Activated T-helper 17 cell treated with anti-CD3 and anti-CD28 coated beads, Interleukin-2, amount 50 U/mL, for 72 hours (primary cell): ENCODE measurements around the gene ZBTB7A. TPM values are rescaled to one million over a fixed set of nuclear protein-coding genes. Genes with fewer than 3 reads are reported as not detected.

ENCODE experiments used
- ATAC-seq: fragments of 150-1000 bp; cut with Tn5 transposase; replicated peaks from 2 replicates; pipeline ENCODE4 v1.10.0; 2021; ENCODE audit warnings: mild to moderate bottlenecking, moderate library complexity
- H3K27ac Mint-ChIP-seq: one replicate; pipeline ENCODE4 v1.8.0; 2022; ENCODE audit warnings: mixed read lengths
- H3K27me3 Mint-ChIP-seq: one replicate; pipeline ENCODE4 v1.8.0; 2022; ENCODE audit warnings: mixed read lengths
- H3K36me3 Mint-ChIP-seq: one replicate; pipeline ENCODE4 v1.8.0; 2022; ENCODE audit warnings: low read depth, mild to moderate bottlenecking, mixed read lengths
- H3K4me1 Mint-ChIP-seq: one replicate; pipeline ENCODE4 v1.8.0; 2022; ENCODE audit warnings: mixed read lengths
- H3K4me3 Mint-ChIP-seq: one replicate; pipeline ENCODE4 v1.8.0; 2022; ENCODE audit warnings: mild to moderate bottlenecking, mixed read lengths
- H3K9me3 Mint-ChIP-seq: one replicate; pipeline ENCODE4 v1.8.0; 2022; ENCODE audit warnings: mixed read lengths
- total RNA-seq, 2 donors: library from RNA; stranded (reverse); gene quantifications; one replicate each; pipeline ENCODE4 v1.2.3, GENCODE V29; 2022

The ZBTB7A gene
- total RNA-seq, 2 donors from 2014 or later, result 38.5 to 41.3 TPM

GRCh38 chr19:4057931-4058692 is 8.6 kb downstream of the ZBTB7A start:
- peaks cover 51% of the 10 kb centered on the region for H3K36me3 Mint-ChIP-seq

GRCh38 chr19:4055209-4055552 is 11.5 kb downstream of the ZBTB7A start:
- Mint-ChIP-seq H3K27ac (no peak overlapping the region), H3K36me3 (peaks cover 68% of the 10 kb centered on the region), H3K4me3 (no peak overlapping the region), H3K9me3 (no peaks in the 10 kb centered on the region), H3K4me1 (peaks cover 23% of the 10 kb centered on the region), H3K27me3 (no peaks in the 10 kb centered on the region)
- no peak for ATAC-seq

More at GRCh38 chr19:4057931-4058692, 8.6 kb downstream of the ZBTB7A start:
- Mint-ChIP-seq H3K27me3 (no peaks in the 10 kb centered on the region), H3K4me1 (peaks cover 8% of the 10 kb centered on the region), H3K9me3 (no peaks in the 10 kb centered on the region), H3K27ac (peak overlapping the region; percentile 68), H3K4me3 (peak overlapping the region; percentile 83)
- ATAC-seq, result peak; percentile 74

DNA sequence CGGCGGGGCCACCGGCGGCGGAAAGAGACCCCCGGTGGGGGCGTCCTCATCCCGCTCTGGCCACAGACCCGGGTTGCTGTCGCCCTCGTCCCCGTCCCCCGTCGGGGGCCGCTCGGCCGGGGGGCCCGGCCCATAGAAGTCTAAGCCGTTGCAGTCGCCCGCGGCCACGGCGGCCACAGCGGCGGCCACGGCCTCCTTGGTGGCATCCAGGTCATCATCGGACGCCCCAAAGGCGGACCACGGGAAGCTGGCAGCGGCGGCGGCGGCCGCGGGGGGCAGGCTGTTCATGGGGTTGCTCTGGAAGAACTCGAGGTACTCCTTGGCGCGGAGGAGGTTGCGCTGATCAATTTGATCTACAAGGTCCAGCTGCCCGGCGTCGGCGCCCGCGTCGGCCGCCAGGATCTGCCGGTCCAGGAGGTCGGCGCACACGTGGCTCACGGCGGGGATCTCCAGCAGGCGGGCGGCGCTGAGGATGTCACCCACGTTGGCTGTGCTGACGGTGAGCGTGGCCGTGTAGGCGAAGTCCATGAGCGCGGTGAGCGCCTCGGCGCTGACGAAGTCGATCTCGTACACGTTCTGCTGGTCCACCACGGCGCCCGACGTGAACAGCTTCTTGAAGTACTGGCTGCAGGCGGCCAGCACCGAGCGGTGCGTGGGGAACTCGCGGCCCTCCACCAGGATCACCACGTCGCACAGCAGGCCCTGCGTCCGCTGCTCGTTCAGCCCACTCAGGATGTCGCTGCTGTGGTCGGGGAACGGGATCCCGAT is 12.1 kb downstream of the ZBTB7A start:
- H3K27ac Mint-ChIP-seq, result no peak overlapping the region
- no peaks in the 10 kb centered on the region for H3K9me3 Mint-ChIP-seq
- H3K4me3 Mint-ChIP-seq, result no peak overlapping the region
- H3K36me3 Mint-ChIP-seq, result peaks cover 74% of the 10 kb centered on the region
- H3K4me1 Mint-ChIP-seq, result peaks cover 26% of the 10 kb centered on the region
- no peak for ATAC-seq
- no peaks in the 10 kb centered on the region for H3K27me3 Mint-ChIP-seq

DNA sequence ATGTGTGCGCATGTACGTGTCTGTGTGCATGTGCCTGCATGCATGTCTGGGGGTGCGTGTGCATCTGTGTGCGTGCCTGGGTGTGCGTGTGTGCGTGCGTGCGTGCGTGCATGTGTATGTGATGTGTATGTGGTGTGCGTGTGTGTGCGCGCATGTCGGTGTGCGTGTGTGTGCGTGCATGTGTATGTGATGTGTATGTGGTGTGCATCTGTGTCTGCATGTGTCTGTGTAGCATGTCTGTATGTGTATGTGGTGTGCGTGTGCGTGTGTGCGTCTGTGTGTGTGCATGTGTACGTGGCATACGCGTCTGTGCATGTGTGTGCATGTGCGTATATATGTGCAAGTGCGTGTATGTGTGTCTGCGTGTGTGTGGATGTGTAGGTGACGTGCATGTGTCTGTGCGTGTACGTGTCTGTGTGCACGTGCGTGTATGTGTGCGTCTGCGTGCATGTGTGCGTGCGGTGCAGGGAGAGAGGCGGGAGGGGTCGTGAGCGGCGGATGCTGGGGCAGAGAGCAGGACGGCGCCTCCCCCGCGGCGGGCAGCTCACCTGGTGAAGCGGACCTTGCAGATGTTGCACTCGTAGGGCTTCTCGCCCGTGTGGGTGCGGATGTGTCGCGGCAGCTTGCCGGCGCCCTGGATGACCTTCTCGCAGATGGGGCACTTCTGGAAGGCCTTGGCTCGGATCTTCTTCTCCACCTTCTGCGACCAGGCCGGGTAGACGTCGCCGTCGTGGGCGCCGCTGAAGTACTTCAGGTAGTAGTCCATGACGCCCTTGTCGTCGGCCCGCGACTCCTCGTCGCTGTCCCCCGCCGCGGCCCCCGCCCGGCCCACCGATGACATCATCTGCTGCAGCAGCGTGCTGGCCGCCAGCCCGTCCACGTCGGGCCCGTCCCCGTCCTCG is 13.0 kb downstream of the ZBTB7A start:
- ATAC-seq, result no peak
- Mint-ChIP-seq H3K27ac (no peak overlapping the region), H3K36me3 (peaks cover 83% of the 10 kb centered on the region), H3K9me3 (no peaks in the 10 kb centered on the region), H3K27me3 (no peaks in the 10 kb centered on the region), H3K4me3 (peak overlapping the region; percentile 52), H3K4me1 (peaks cover 28% of the 10 kb centered on the region)

DNA sequence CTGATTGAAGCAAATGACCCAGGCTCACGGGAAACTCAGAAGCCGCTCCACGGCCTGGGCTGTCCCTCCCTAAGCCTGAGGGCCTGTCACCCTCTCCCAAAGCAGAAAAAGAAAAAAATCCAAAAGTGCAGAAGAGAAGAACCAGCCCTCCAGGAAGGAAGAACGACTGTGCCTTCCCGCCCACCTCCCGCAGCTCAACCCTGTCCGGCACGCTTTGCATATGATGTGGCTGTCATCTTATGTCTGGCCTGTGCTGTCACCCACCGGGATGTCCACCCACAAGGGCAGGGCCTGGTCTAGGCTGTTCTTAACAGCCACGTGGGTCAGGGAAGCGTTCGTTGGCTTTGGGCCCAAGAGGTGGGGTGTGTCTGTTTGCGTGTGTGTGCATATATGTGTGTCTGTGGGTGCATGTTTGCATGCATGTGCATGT is 13.7 kb downstream of the ZBTB7A start:
- no peaks in the 10 kb centered on the region for H3K9me3 Mint-ChIP-seq
- no peak for ATAC-seq
- H3K4me3 Mint-ChIP-seq, result peak overlapping the region; percentile 52
- peaks cover 28% of the 10 kb centered on the region for H3K4me1 Mint-ChIP-seq
- H3K27me3 Mint-ChIP-seq, result no peaks in the 10 kb centered on the region
- H3K36me3 Mint-ChIP-seq, result peaks cover 89% of the 10 kb centered on the region
- peak overlapping the region; percentile 43 for H3K27ac Mint-ChIP-seq

GRCh38 chr19:4052114-4052992 is 14.3 kb downstream of the ZBTB7A start:
- ATAC-seq, result peak; percentile 46
- Mint-ChIP-seq H3K36me3 (peaks cover 89% of the 10 kb centered on the region), H3K9me3 (no peaks in the 10 kb centered on the region), H3K27me3 (no peaks in the 10 kb centered on the region), H3K4me1 (peaks cover 28% of the 10 kb centered on the region), H3K27ac (peak overlapping the region; percentile 43), H3K4me3 (peak overlapping the region; percentile 52)

GRCh38 chr19:4051175-4052101 is 15.3 kb downstream of the ZBTB7A start:
- H3K9me3 Mint-ChIP-seq, result no peaks in the 10 kb centered on the region
- peak overlapping the region; percentile 50 for H3K4me3 Mint-ChIP-seq
- peaks cover 87% of the 10 kb centered on the region for H3K36me3 Mint-ChIP-seq
- ATAC-seq, result peak; percentile 92
- H3K27ac Mint-ChIP-seq, result peak overlapping the region; percentile 79
- H3K27me3 Mint-ChIP-seq, result no peaks in the 10 kb centered on the region
- peaks cover 28% of the 10 kb centered on the region for H3K4me1 Mint-ChIP-seq

DNA sequence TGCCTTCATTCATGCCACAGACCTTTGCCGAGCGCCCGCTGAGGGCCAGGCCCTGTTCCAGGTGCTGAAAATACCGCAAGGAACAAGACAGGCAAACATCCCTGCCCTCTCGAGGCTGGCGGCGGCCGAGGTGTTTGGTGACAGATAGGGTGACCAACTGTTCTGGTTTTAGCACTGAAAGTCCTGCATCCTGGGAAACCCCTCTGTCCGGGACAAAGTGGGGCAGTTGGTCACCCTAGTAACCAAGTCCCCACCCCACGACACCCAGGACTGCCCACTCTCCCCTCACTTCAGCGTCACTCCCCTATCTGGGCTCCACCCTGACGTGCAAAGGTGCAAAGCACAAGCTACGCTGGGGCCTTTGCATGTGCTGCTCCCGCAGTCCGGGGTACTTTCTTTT is 17.3 kb downstream of the ZBTB7A start:
- Mint-ChIP-seq H3K36me3 (peaks cover 89% of the 10 kb centered on the region), H3K9me3 (no peaks in the 10 kb centered on the region), H3K27ac (no peak overlapping the region), H3K4me3 (no peak overlapping the region), H3K4me1 (peaks cover 28% of the 10 kb centered on the region), H3K27me3 (no peaks in the 10 kb centered on the region)
- no peak for ATAC-seq

DNA sequence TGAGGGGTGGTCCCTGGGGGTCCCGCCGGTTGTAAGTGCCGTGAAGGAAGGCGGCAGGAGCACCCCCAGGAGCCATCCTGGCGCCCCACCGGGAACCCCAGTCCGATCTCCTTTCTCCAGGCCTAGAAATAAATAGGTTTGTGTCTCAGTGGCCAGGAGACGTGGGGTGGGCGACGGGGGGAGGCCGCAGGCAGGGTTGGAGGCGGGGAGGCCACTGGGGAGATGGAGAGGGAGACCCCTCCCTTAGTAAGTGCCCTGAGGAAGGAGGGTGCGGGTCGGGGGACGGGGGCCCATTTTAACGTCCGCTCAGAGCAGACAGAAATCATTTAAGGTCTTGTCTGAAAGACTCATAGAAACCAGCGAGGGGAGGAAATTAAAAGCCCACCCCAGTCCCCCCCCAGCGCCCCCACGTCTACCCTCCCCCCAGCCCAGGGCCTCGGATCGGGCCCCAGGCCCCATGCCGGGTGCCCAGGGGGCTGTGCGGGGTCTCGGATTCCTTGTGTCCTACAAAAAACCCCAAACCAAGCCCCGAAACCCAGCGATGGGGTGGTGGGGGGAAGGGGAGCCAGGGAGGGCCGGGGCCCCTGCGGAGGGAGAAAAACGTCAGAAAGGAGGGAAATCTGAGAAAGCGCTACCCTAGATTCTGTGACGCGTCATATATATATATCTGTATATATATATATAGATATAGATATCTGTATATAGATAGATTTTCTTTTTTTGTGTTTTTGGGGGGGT is 19.6 kb downstream of the ZBTB7A start:
- Mint-ChIP-seq H3K27me3 (no peaks in the 10 kb centered on the region), H3K9me3 (no peaks in the 10 kb centered on the region), H3K27ac (no peak overlapping the region), H3K4me1 (peaks cover 16% of the 10 kb centered on the region), H3K4me3 (no peak overlapping the region), H3K36me3 (peaks cover 75% of the 10 kb centered on the region)
- no peak for ATAC-seq

- ATAC-seq, result no peak
- Mint-ChIP-seq H3K27me3 (no peaks in the 10 kb centered on the region), H3K36me3 (peaks cover 67% of the 10 kb centered on the region), H3K4me3 (no peak overlapping the region), H3K4me1 (peaks cover 13% of the 10 kb centered on the region), H3K9me3 (no peaks in the 10 kb centered on the region), H3K27ac (no peak overlapping the region)
Measured at GRCh38 chr19:4046362-4046691, 20.4 kb downstream of the ZBTB7A start.

GRCh38 chr19:4045597-4046361 is 20.9 kb downstream of the ZBTB7A start:
- peaks cover 9% of the 10 kb centered on the region for H3K4me1 Mint-ChIP-seq
- no peak overlapping the region for H3K27ac Mint-ChIP-seq
- H3K9me3 Mint-ChIP-seq, result no peaks in the 10 kb centered on the region
- ATAC-seq, result no peak
- peaks cover 62% of the 10 kb centered on the region for H3K36me3 Mint-ChIP-seq
- no peaks in the 10 kb centered on the region for H3K27me3 Mint-ChIP-seq
- H3K4me3 Mint-ChIP-seq, result no peak overlapping the region

- H3K27ac Mint-ChIP-seq, result no peak overlapping the region
- no peaks in the 10 kb centered on the region for H3K27me3 Mint-ChIP-seq
- H3K4me3 Mint-ChIP-seq, result no peak overlapping the region
- peaks cover 5% of the 10 kb centered on the region for H3K4me1 Mint-ChIP-seq
- H3K9me3 Mint-ChIP-seq, result no peaks in the 10 kb centered on the region
- ATAC-seq, result no peak
- peaks cover 54% of the 10 kb centered on the region for H3K36me3 Mint-ChIP-seq
Measured at GRCh38 chr19:4044990-4045465, 21.7 kb downstream of the ZBTB7A start.
